SH-SY5Y (cell line): ENCODE results near the gene MSX1.

ENCODE experiments used
- GATA2 ChIP-seq: IDR thresholded peaks from 2 replicates; pipeline ENCODE4 v1.6.1; 2011; ENCODE audit warnings: mild to moderate bottlenecking, low read depth, low read length
- GATA3 ChIP-seq: IDR thresholded peaks from 2 replicates; pipeline ENCODE4 v1.6.1; 2011; ENCODE audit warnings: low read depth, mild to moderate bottlenecking, low read length, moderate library complexity

DNA sequence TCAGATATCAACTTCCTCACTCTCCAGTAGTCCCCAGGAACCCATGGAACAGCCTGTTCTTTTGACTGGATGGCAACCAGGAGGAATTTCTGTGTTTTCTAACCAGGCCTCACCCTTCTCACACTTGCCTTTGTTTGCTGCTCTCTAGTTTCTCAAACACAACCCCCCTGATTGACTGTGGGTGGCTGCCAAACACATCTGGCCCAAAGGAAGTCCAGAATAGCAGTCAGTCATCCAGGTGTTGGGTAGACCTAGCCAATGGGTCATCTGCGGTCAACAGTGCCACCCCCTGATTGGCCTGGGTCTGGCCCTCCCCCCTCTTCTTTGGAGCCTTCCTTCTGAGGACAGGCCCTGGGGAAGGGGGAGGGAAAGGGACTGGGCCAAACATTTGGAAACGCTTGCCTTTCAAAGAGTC is 53.7 kb downstream of the MSX1 start:
- no peak for TF ChIP-seq GATA2
- TF ChIP-seq GATA3, result no peak
